ENCODE measurements around the gene TANC1.

The TANC1 gene

DNA sequence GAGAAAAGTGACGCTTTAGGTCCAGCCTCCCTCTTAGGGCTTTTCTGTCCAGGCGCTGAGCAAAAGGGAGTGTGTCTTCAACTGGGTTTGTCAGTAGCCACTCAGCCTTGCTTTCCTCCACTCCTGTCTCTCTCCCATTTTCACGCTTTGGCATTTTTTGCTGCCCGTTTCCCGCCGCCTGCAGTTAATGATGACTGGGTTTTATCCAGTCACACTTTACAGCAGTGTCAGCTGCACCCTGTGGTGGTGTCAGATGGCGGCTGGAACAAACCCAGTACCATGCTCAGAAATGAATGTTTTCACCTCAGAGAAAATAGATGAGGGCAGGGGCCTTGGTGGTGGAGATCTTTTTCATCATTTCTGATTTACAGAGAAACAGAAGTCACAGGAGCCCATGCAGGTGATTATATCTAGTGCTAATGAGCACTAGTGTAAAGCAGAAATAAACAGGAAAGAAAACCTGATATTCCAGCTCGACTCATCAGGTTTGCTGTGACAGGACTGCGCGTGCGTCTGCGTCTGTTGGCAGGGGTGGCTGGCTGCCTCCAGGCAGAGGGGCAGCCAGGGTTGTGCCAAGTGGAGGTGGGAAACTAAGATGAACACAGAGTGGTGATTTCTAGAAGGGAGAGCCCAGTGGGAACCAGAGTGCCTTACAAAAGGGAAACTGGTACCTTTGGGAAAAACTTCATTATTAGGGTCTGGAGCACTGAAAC lies 139.9 kb downstream of the TANC1 start:
- no peak overlapping the region for H3K4me3 ChIP-seq (ENCODE audit: low read depth, low read length)
- TF ChIP-seq CTCF (IDR thresholded peaks at IDR 0.05; ENCODE audit: borderline replicate concordance, insufficient read depth, low read depth, low read length), result no peak

GRCh38 chr2:159109517-159109916 lies 141.1 kb downstream of the TANC1 start:
- TF ChIP-seq CTCF (IDR thresholded peaks at IDR 0.05; ENCODE audit: borderline replicate concordance, insufficient read depth, low read depth, low read length), result no peak
- H3K4me3 ChIP-seq (ENCODE audit: low read depth, low read length), result no peak overlapping the region

GRCh38 chr2:159110784-159111183 lies 142.3 kb downstream of the TANC1 start:
- no peak overlapping the region for H3K4me3 ChIP-seq (ENCODE audit: low read depth, low read length)
- TF ChIP-seq CTCF (IDR thresholded peaks at IDR 0.05; ENCODE audit: borderline replicate concordance, insufficient read depth, low read depth, low read length), result no peak

- no peak overlapping the region for H3K4me3 ChIP-seq (ENCODE audit: low read depth, low read length)
- no peak for TF ChIP-seq CTCF (IDR thresholded peaks at IDR 0.05; ENCODE audit: borderline replicate concordance, insufficient read depth, low read depth, low read length)
Measured at GRCh38 chr2:159111346-159111927, 143.0 kb downstream of the TANC1 start.

DNA sequence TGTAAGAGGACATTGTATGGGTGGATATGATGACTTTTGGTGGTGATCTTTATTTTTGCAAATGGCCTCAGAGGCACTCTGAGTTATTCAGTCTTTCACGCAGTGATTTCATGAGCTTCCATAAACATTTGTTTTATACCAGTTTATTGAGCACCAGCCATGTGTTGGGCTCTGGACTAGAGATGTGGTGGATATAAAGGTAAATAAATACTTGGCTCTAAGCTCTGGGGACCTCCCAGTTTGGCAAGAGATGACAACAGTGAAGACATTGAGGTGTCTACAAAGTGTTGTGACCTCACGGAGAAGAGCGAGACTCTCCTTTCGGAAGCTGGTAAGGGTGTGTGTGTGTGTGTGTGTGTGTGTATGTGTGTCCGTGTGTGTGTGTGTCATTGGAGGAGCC lies 146.4 kb downstream of the TANC1 start:
- no peak for TF ChIP-seq CTCF (IDR thresholded peaks at IDR 0.05; ENCODE audit: borderline replicate concordance, insufficient read depth, low read depth, low read length)
- H3K4me3 ChIP-seq (ENCODE audit: low read depth, low read length), result no peak overlapping the region

DNA sequence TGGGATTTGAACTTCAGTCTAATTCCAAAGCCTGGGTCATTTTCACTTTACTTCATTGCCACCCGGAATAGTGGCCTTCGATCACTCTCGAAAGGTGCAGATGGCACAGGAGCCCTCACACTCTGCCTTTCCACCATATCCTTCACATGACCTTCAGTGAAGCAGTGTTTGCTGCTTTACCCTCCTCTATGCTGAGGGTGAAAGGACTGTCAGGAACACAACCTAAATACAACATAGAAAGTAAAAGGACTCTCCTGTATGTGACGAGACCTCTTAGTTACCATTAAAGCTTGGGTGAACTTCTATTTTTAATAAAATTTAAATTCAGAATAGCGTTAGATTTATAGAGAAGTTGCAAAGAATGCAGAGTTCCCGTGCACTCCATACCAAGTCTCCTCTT lies 148.5 kb downstream of the TANC1 start:
- H3K4me3 ChIP-seq (ENCODE audit: low read depth, low read length), result no peak overlapping the region
- TF ChIP-seq CTCF (IDR thresholded peaks at IDR 0.05; ENCODE audit: borderline replicate concordance, insufficient read depth, low read depth, low read length), result no peak

DNA sequence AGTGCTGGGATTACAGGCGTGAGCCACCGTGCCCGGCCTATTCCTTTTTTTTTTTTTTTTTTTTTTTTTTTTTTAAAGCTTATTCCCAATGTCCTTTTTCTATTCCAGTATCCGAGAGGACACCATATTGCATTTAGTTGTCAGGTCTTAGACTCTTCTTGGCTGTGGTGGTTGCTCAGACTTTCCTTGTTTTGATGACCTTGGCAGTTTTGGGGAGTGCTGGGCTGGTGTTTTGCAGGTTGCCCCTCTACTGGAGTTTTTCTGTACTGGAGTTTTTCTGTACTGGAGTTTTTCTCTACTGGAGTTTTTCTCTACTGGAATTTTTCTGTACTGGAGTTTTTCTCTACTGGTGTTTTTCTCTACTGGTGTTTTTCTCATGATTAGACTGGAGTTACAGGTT lies 149.2 kb downstream of the TANC1 start:
- TF ChIP-seq CTCF (IDR thresholded peaks at IDR 0.05; ENCODE audit: borderline replicate concordance, insufficient read depth, low read depth, low read length), result no peak
- no peak overlapping the region for H3K4me3 ChIP-seq (ENCODE audit: low read depth, low read length)

Measured in GM12875 (cell line).